Gastroesophageal sphincter (tissue), 4 donors: ENCODE data around the gene LTN1. TPM values are rescaled to one million over a fixed set of nuclear protein-coding genes. Genes with fewer than 3 reads are reported as not detected.

ENCODE experiments used
- ATAC-seq: fragments of 150-250 bp; one replicate; pipeline ENCODE4 v1.9.1; 2016; ENCODE audit warnings: mild to moderate bottlenecking, moderate library complexity
- H3K27ac ChIP-seq, 4 donors: fragments of 200-600 bp; sonication (generic) in 3 of 4; 1 replicate in 3 of 4; 2 replicates in 1 of 4; pipeline ENCODE4 v1.5.1; 2016 to 2019
- H3K27me3 ChIP-seq: fragments of 200-600 bp; sonication (generic); one replicate; pipeline ENCODE4 v1.5.1; 2019
- H3K36me3 ChIP-seq, 2 donors: fragments of 200-600 bp; sonication (generic); one replicate each; pipeline ENCODE4 v1.5.1; 2019; ENCODE audit warnings: control low read depth in 1 of 2
- H3K4me1 ChIP-seq, 3 donors: fragments of 200-600 bp; sonication (generic); 1 replicate in 2 of 3; 2 replicates in 1 of 3; pipeline ENCODE4 v1.5.1; 2016 to 2019; ENCODE audit warnings: control low read depth in 2 of 3
- H3K4me3 ChIP-seq, 2 donors: fragments of 200-600 bp; sonication (generic); one replicate each; pipeline ENCODE4 v1.5.1; 2019; ENCODE audit warnings: mild to moderate bottlenecking in 1 of 2, moderate library complexity in 1 of 2
- H3K9me3 ChIP-seq, 3 donors: fragments of 200-600 bp; sonication (generic); one replicate each; pipeline ENCODE4 v1.5.1; 2017 to 2019; ENCODE audit warnings: control low read depth in 2 of 3
- CTCF ChIP-seq, 4 experiments: fragments of 200-600 bp in 2 of 4; fragments of 450-650 bp in 2 of 4; sonication (generic) in 1 of 4; IDR thresholded peaks; one replicate each; pipeline ENCODE4 v1.5.1; 2017 to 2019; ENCODE audit warnings: antibody characterized with exemption in 4 of 4, mild to moderate bottlenecking in 2 of 4, moderate library complexity in 2 of 4
- EP300 ChIP-seq: sonication (generic); formaldehyde crosslinking; IDR thresholded peaks from one replicate; pipeline ENCODE4 v1.6.1; 2017; ENCODE audit warnings: antibody characterized with exemption, mild to moderate bottlenecking
- POLR2A ChIP-seq, 2 donors: fragments of 450-650 bp; IDR thresholded peaks; one replicate each; pipeline ENCODE4 v1.6.1; 2017; ENCODE audit warnings: antibody characterized with exemption in 2 of 2, mild to moderate bottlenecking in 2 of 2, moderate library complexity in 1 of 2
- POLR2AphosphoS5 ChIP-seq: sonication (generic); formaldehyde crosslinking; IDR thresholded peaks from one replicate; pipeline ENCODE4 v1.6.1; 2017; ENCODE audit warnings: antibody characterized with exemption
- WGBS, 2 donors: methylation state at CpG; one replicate each; pipeline ENCODE4 v1.1.5; 2018; ENCODE audit warnings: low coverage in 1 of 2; 5-methylcytosine and 5-hydroxymethylcytosine counted together
- total RNA-seq, 4 donors: library from RNA; depleted of rRNA; stranded (reverse); fragments of >200 nt; gene quantifications; one replicate each; pipeline ENCODE4 v1.1.0, GENCODE V29; 2016

LTN1 gene
- total RNA-seq, 4 donors from 2014 or later: 22.2 to 40.6 (median 31.8) TPM

GRCh38 chr21:28979092-28979491 lies 13.6 kb downstream of the LTN1 start:
- WGBS, 2 donors: 89 to 93% methylated on average over 1 of the region's 1 CpG
- peaks cover 5 to 100% of the 10 kb centered on the region in 2 donors for H3K36me3 ChIP-seq
- TF ChIP-seq POLR2A (IDR thresholded peaks at IDR 0.05): no peak
- TF ChIP-seq CTCF (IDR thresholded peaks at IDR 0.05): no peak
- TF ChIP-seq POLR2AphosphoS5: no peak
- no peak for TF ChIP-seq EP300
- no peak for ATAC-seq
- H3K27ac ChIP-seq: no peak overlapping the region
- H3K9me3 ChIP-seq: no peaks in the 10 kb centered on the region
- no peak overlapping the region for H3K4me3 ChIP-seq
- H3K4me1 ChIP-seq: no peaks in the 10 kb centered on the region
- no peaks in the 10 kb centered on the region for H3K27me3 ChIP-seq

GRCh38 chr21:28975397-28975796 lies 17.3 kb downstream of the LTN1 start:
- TF ChIP-seq POLR2A (IDR thresholded peaks at IDR 0.05) (no peak), POLR2AphosphoS5 (no peak), CTCF (IDR thresholded peaks at IDR 0.05) (no peak), EP300 (no peak)
- H3K27ac ChIP-seq: no peak overlapping the region
- WGBS, 2 donors: 26 to 36% methylated on average over 3 of the region's 3 CpGs
- no peak for ATAC-seq
- H3K4me1 ChIP-seq: no peaks in the 10 kb centered on the region
- H3K4me3 ChIP-seq: no peak overlapping the region
- H3K36me3 ChIP-seq: peaks cover 4 to 87% of the 10 kb centered on the region in 2 donors
- H3K27me3 ChIP-seq: no peaks in the 10 kb centered on the region
- no peaks in the 10 kb centered on the region for H3K9me3 ChIP-seq

- TF ChIP-seq POLR2A (IDR thresholded peaks at IDR 0.05) (no peak), POLR2AphosphoS5 (no peak)
- WGBS, 2 donors: 86 to 90% methylated on average over 4 to 6 of the region's 6 CpGs
- Histone ChIP-seq H3K4me1 (no peaks in the 10 kb centered on the region), H3K27me3 (no peaks in the 10 kb centered on the region), H3K9me3 (no peaks in the 10 kb centered on the region), H3K36me3 (peaks cover 4 to 87% of the 10 kb centered on the region in 2 donors), H3K4me3 (no peak overlapping the region), H3K27ac (no peak overlapping the region)
- ATAC-seq: no peak
Measured at GRCh38 chr21:28974531-28975227, 18.0 kb downstream of the LTN1 start.

- 96 to 100% methylated on average over 6 of the region's 6 CpGs for WGBS, 2 donors
- TF ChIP-seq POLR2AphosphoS5 (no peak), POLR2A (IDR thresholded peaks at IDR 0.05) (no peak), CTCF (IDR thresholded peaks at IDR 0.05) (no peak), EP300 (no peak)
- Histone ChIP-seq H3K9me3 (no peaks in the 10 kb centered on the region), H3K36me3 (peaks cover 4 to 87% of the 10 kb centered on the region in 2 donors), H3K4me3 (no peak overlapping the region), H3K27ac (no peak overlapping the region), H3K4me1 (no peaks in the 10 kb centered on the region), H3K27me3 (no peaks in the 10 kb centered on the region)
- no peak for ATAC-seq
Measured at GRCh38 chr21:28972398-28972797, 20.3 kb downstream of the LTN1 start.

GRCh38 chr21:28971171-28971570 lies 21.5 kb downstream of the LTN1 start:
- 47 to 100% methylated on average over 2 of the region's 2 CpGs for WGBS, 2 donors
- no peak for ATAC-seq
- H3K36me3 ChIP-seq: peaks cover 7 to 87% of the 10 kb centered on the region in 2 donors

More at GRCh38 chr21:28971171-28971570, 21.5 kb downstream of the LTN1 start:
- Histone ChIP-seq H3K27ac (no peak overlapping the region), H3K4me1 (no peaks in the 10 kb centered on the region), H3K4me3 (no peak overlapping the region), H3K9me3 (no peaks in the 10 kb centered on the region), H3K27me3 (no peaks in the 10 kb centered on the region)
- no peak for TF ChIP-seq EP300
- TF ChIP-seq CTCF (IDR thresholded peaks at IDR 0.05): no peak
- no peak for TF ChIP-seq POLR2AphosphoS5
- no peak for TF ChIP-seq POLR2A (IDR thresholded peaks at IDR 0.05)
